H9 (cell line): ENCODE data around the gene CHAF1A. TPM values are rescaled to one million over a fixed set of nuclear protein-coding genes. Genes with fewer than 3 reads are reported as not detected.

Source experiments
- DNase-seq: peaks from one replicate; pipeline ENCODE4 v3.0.0-alpha.2; 2017
- H2AFZ ChIP-seq: one replicate; pipeline ENCODE4 v1.6.1; 2013; ENCODE audit warnings: mild to moderate bottlenecking, low read length, control low read depth, moderate library complexity
- H2AK5ac ChIP-seq: 2 replicates; pipeline ENCODE4 v1.6.1; 2013; ENCODE audit warnings: low read length, control low read depth, mixed read lengths; ENCODE audit not compliant: insufficient read length
- H2BK120ac ChIP-seq: one replicate; pipeline ENCODE4 v1.6.1; 2013; ENCODE audit warnings: low read depth, mild to moderate bottlenecking, low read length, control low read depth, inconsistent platforms; ENCODE audit not compliant: poor library complexity, severe bottlenecking
- H2BK12ac ChIP-seq: 2 replicates; pipeline ENCODE4 v1.6.1; 2013; ENCODE audit warnings: low read length, control low read depth, mixed read lengths, low read depth; ENCODE audit not compliant: insufficient read length
- H2BK15ac ChIP-seq: 2 replicates; pipeline ENCODE4 v1.6.1; 2013; ENCODE audit warnings: low read depth, low read length, control low read depth
- H2BK20ac ChIP-seq: one replicate; pipeline ENCODE4 v1.6.1; 2013; ENCODE audit warnings: low read depth, mild to moderate bottlenecking, low read length, control low read depth, inconsistent platforms; ENCODE audit not compliant: poor library complexity, severe bottlenecking
- H2BK5ac ChIP-seq: 2 replicates; pipeline ENCODE4 v1.6.1; 2013; ENCODE audit warnings: low read length, control low read depth, mixed read lengths; ENCODE audit not compliant: insufficient read length
- H3K14ac ChIP-seq: 2 replicates; pipeline ENCODE4 v1.6.1; 2013; ENCODE audit warnings: low read length, control low read depth; ENCODE audit not compliant: insufficient read depth
- H3K18ac ChIP-seq: 2 replicates; pipeline ENCODE4 v1.6.1; 2013; ENCODE audit warnings: low read depth, mild to moderate bottlenecking, mixed read lengths, low read length, control low read depth; ENCODE audit not compliant: insufficient read length
- H3K23ac ChIP-seq: 2 replicates; pipeline ENCODE4 v1.6.1; 2013; ENCODE audit warnings: low read length, control low read depth, mixed read lengths, low read depth; ENCODE audit not compliant: insufficient read length
- H3K23me2 ChIP-seq: 2 replicates; pipeline ENCODE4 v1.6.1; 2013; ENCODE audit warnings: low read depth, mild to moderate bottlenecking, mixed read lengths, low read length, control low read depth; ENCODE audit not compliant: insufficient read length, poor library complexity, severe bottlenecking
- H3K27ac ChIP-seq: 2 replicates; pipeline ENCODE4 v1.5.1; 2013; ENCODE audit warnings: low read length, control low read depth, mixed read lengths, low read depth; ENCODE audit not compliant: insufficient read length
- H3K27me3 ChIP-seq: 2 replicates; pipeline ENCODE4 v1.6.1; 2013; ENCODE audit warnings: low read length, control low read depth, inconsistent platforms; ENCODE audit not compliant: insufficient read depth
- H3K4ac ChIP-seq: 2 replicates; pipeline ENCODE4 v1.6.1; 2013; ENCODE audit warnings: low read depth, mild to moderate bottlenecking, control low read depth, inconsistent platforms, low read length, moderate library complexity
- H3K4me1 ChIP-seq: 2 replicates; pipeline ENCODE4 v1.6.1; 2013; ENCODE audit warnings: low read length, control low read depth, inconsistent platforms; ENCODE audit not compliant: insufficient read depth
- H3K4me2 ChIP-seq: 2 replicates; pipeline ENCODE4 v1.6.1; 2013; ENCODE audit warnings: low read length, control low read depth, mixed read lengths; ENCODE audit not compliant: insufficient read length, insufficient read depth
- H3K56ac ChIP-seq: 2 replicates; pipeline ENCODE4 v1.6.1; 2013; ENCODE audit warnings: low read depth, mild to moderate bottlenecking, mixed read lengths, low read length, control low read depth; ENCODE audit not compliant: insufficient read length
- H3K79me1 ChIP-seq: 2 replicates; pipeline ENCODE4 v1.6.1; 2013; ENCODE audit warnings: low read depth, mild to moderate bottlenecking, moderate library complexity, low read length, control low read depth, inconsistent platforms; ENCODE audit not compliant: insufficient read depth, poor library complexity, severe bottlenecking
- H3K79me2 ChIP-seq: 2 replicates; pipeline ENCODE4 v1.6.1; 2013; ENCODE audit warnings: low read length, control low read depth, inconsistent platforms; ENCODE audit not compliant: insufficient read depth
- H3K9ac ChIP-seq: 2 replicates; pipeline ENCODE4 v1.6.1; 2013; ENCODE audit warnings: low read length, control low read depth, mixed read lengths; ENCODE audit not compliant: insufficient read length; ENCODE audit errors: extremely low read depth
- H3K9me3 ChIP-seq: one replicate; pipeline ENCODE4 v1.6.1; 2013; ENCODE audit warnings: low read depth, low read length, inconsistent platforms; ENCODE audit not compliant: control insufficient read depth
- H3T11ph ChIP-seq: one replicate; pipeline ENCODE4 v1.6.1; 2013; ENCODE audit warnings: mild to moderate bottlenecking, low read length, control low read depth, inconsistent platforms
- H4K20me1 ChIP-seq: one replicate; pipeline ENCODE4 v1.6.1; 2013; ENCODE audit not compliant: control insufficient read depth, insufficient read length, insufficient read depth
- H4K5ac ChIP-seq: 2 replicates; pipeline ENCODE4 v1.6.1; 2013; ENCODE audit warnings: low read depth, mild to moderate bottlenecking, mixed read lengths, low read length, control low read depth; ENCODE audit not compliant: insufficient read length
- H4K8ac ChIP-seq: replicated peaks from 2 replicates; pipeline ENCODE4 v1.6.1; 2013; ENCODE audit warnings: low read length, control low read depth, mixed read lengths, low read depth; ENCODE audit not compliant: insufficient read length
- H4K91ac ChIP-seq: 2 replicates; pipeline ENCODE4 v1.6.1; 2013; ENCODE audit warnings: low read depth, mild to moderate bottlenecking, moderate library complexity, mixed read lengths, low read length, control low read depth; ENCODE audit not compliant: insufficient read length
- H3K27ac Mint-ChIP-seq, 3 experiments: 2 replicates in 2 of 3; 3 replicates in 1 of 3; pipeline ENCODE4 v1.8.0; 2020 to 2021; ENCODE audit warnings: mixed read lengths in 3 of 3, mild to moderate bottlenecking in 1 of 3, moderate library complexity in 1 of 3
- H3K27me3 Mint-ChIP-seq: 2 replicates; pipeline ENCODE4 v1.8.0; 2021; ENCODE audit warnings: low read depth, mild to moderate bottlenecking, moderate library complexity, mixed read lengths
- H3K36me3 Mint-ChIP-seq, 3 experiments: 2 replicates in 2 of 3; 3 replicates in 1 of 3; pipeline ENCODE4 v1.8.0; 2020 to 2021; ENCODE audit warnings: low read depth in 3 of 3, mixed read lengths in 3 of 3; ENCODE audit not compliant: insufficient read depth in 1 of 3
- H3K4me1 Mint-ChIP-seq, 2 experiments: 2 replicates each; pipeline ENCODE4 v1.8.0; 2020; ENCODE audit warnings: mixed read lengths in 2 of 2
- H3K4me3 Mint-ChIP-seq, 2 experiments: 2 replicates in 1 of 2; 3 replicates in 1 of 2; pipeline ENCODE4 v1.8.0; 2020 to 2021; ENCODE audit warnings: mild to moderate bottlenecking in 2 of 2, mixed read lengths in 2 of 2, moderate library complexity in 1 of 2
- H3K9me3 Mint-ChIP-seq, 2 experiments: 2 replicates in 1 of 2; 3 replicates in 1 of 2; pipeline ENCODE4 v1.8.0; 2020; ENCODE audit warnings: mild to moderate bottlenecking in 2 of 2, mixed read lengths in 2 of 2, moderate library complexity in 1 of 2
- WGBS: extraction: QIAGEN DNeasy Blood & Tissue Kit; methylation state at CpG from one replicate; pipeline ENCODE4 v1.1.7; 2013; ENCODE audit warnings: missing lambda C conversion rate, low lambda C conversion rate, mixed read lengths; ENCODE audit not compliant: insufficient read length; ENCODE audit errors: extremely low coverage; 5-methylcytosine and 5-hydroxymethylcytosine counted together
- total RNA-seq: library from RNA; stranded (reverse); gene quantifications from 2 replicates; pipeline ENCODE4 v1.2.1, GENCODE V29; 2021
- TF ChIP-seq, protein P1 (sequence below): fragments of 200-600 bp; sonication (generic); conservative IDR thresholded peaks from 3 replicates; pipeline ENCODE4 v1.8.0; 2021; ENCODE audit warnings: antibody characterized with exemption, mild to moderate bottlenecking

The CHAF1A gene
- total RNA-seq, 1 experiment from 2014 or later: 143 TPM

GRCh38 chr19:4373013-4373367, 29.4 kb upstream of the CHAF1A start:
- no peak for DNase-seq
- no peaks in the 10 kb centered on the region for H3K9me3 Mint-ChIP-seq

More at GRCh38 chr19:4373013-4373367, 29.4 kb upstream of the CHAF1A start:
- Mint-ChIP-seq H3K27ac (peak overlapping the region in 1 of 3 experiments; percentile 27; a peak in 1 of 7 replicates), H3K4me3 (no peak overlapping the region), H3K27me3 (peaks cover 4% of the 10 kb centered on the region; the same call in 1 of the 2 replicates), H3K36me3 (peaks cover 0 to 3% (median 1%) of the 10 kb centered on the region in 3 experiments; a peak in 4 of 7 replicates), H3K4me1 (peaks cover 35 to 49% of the 10 kb centered on the region in 2 experiments)
- WGBS: no CpG with 5 or more reads among the region's 8 CpGs
- H3K14ac ChIP-seq: no peak overlapping the region
- H3K23me2 ChIP-seq: no peaks in the 10 kb centered on the region
- H4K20me1 ChIP-seq: no peaks in the 10 kb centered on the region
- H3K4ac ChIP-seq: no peak overlapping the region
- no peak overlapping the region for H2BK5ac ChIP-seq
- no peaks in the 10 kb centered on the region for H3K9me3 ChIP-seq
- no peak overlapping the region for H2BK120ac ChIP-seq
- H2BK15ac ChIP-seq: no peak overlapping the region
- no peak overlapping the region for H3K18ac ChIP-seq
- no peak overlapping the region for H2BK12ac ChIP-seq
- H3K79me2 ChIP-seq: no peaks in the 10 kb centered on the region; the same call in 1 of the 2 replicates
- peaks cover 8% of the 10 kb centered on the region; the same call in 1 of the 2 replicates for H3K4me1 ChIP-seq
- no peaks in the 10 kb centered on the region for H3K27me3 ChIP-seq
- H3K23ac ChIP-seq: no peak overlapping the region
- H3K56ac ChIP-seq: no peak overlapping the region
- H3K79me1 ChIP-seq: peaks cover 7% of the 10 kb centered on the region
- H2AFZ ChIP-seq: no peak overlapping the region
- H3T11ph ChIP-seq: no peak overlapping the region
- TF ChIP-seq, protein P1, sequence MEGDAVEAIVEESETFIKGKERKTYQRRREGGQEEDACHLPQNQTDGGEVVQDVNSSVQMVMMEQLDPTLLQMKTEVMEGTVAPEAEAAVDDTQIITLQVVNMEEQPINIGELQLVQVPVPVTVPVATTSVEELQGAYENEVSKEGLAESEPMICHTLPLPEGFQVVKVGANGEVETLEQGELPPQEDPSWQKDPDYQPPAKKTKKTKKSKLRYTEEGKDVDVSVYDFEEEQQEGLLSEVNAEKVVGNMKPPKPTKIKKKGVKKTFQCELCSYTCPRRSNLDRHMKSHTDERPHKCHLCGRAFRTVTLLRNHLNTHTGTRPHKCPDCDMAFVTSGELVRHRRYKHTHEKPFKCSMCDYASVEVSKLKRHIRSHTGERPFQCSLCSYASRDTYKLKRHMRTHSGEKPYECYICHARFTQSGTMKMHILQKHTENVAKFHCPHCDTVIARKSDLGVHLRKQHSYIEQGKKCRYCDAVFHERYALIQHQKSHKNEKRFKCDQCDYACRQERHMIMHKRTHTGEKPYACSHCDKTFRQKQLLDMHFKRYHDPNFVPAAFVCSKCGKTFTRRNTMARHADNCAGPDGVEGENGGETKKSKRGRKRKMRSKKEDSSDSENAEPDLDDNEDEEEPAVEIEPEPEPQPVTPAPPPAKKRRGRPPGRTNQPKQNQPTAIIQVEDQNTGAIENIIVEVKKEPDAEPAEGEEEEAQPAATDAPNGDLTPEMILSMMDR: no peak
- no peak overlapping the region for H3K27ac ChIP-seq
- no peak overlapping the region for H4K8ac ChIP-seq
- no peak overlapping the region for H3K4me2 ChIP-seq
- no peak overlapping the region for H2AK5ac ChIP-seq
- H4K5ac ChIP-seq: no peak overlapping the region
- no peak overlapping the region for H3K9ac ChIP-seq
- H4K91ac ChIP-seq: no peak overlapping the region
- no peak overlapping the region for H2BK20ac ChIP-seq
